GM19455 (cell line): ENCODE data around the gene CD72.

Experiments
- ATAC-seq: cut with Tn5 transposase; IDR thresholded peaks from one replicate; pipeline ENCODE4 v1.9.1; 2021; ENCODE audit not compliant: unreplicated experiment

CD72 gene

DNA sequence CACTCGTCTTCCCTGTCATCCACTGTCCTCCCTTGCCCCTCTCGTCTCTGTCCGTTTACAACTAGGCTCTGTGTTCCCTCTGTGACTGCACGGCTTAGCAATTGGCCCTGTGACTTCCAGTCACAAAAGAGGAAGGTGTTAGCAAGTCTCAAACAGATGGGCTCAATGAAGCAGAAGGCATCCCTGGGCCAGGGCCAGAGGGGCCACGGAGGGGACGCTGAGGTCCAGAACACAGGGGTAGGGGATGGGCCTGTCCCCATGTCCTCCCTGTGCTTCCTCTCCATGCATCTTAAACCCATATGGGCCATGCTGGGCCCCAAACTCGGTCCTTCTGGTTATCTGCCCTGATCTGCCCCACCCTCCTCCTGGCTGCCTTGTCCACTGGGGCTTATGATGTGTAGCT, at the start of gene CD72:
TSS of gene CD72 (minus strand) at position 89 of the 403 bp plus-strand sequence. CDS start 110 bp downstream, outside the sequence.
- no peak for ATAC-seq

DNA sequence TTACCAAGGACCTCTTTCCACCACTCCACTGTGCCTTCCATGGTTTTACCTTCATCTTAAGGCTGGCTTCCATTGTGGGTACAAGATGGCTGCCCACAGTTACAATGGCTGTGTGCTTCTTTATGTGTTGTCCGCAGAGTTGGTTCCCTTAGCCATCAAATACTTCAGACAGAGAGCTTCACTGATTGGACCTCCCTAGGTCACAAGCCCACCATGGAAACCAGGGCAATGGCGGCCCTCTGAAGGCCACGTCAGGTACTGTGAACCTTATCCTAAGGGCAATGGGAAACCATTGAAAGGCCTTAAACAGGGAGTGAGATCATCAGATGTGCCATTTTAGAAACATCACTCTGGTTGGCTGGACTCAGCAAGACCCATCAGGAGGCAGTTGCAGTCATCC, 49.7 kb upstream of the CD72 start:
- no peak for ATAC-seq

- ATAC-seq = no peak
Observed at GRCh38 chr9:35666549-35666948, 48.3 kb upstream of the CD72 start.

DNA sequence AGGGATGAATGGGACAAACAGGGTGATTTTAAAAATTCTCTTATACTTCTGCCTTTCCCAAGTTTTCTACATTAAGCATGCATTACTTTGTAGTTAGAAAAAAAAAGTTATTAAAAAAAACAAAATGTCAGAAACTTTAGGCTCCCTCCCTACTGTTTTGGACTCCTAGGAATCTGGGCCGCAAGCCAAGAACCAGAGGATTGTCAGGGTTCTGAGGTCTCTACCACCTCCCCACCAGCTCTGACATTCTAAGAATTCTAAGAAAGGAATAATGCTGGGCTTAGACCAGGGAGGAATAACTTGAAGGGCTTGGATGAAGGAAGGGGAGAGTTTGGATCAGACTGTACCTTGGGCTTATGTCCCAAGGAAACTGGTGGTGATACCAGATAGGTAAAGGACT, 47.8 kb upstream of the CD72 start:
- ATAC-seq = no peak

DNA sequence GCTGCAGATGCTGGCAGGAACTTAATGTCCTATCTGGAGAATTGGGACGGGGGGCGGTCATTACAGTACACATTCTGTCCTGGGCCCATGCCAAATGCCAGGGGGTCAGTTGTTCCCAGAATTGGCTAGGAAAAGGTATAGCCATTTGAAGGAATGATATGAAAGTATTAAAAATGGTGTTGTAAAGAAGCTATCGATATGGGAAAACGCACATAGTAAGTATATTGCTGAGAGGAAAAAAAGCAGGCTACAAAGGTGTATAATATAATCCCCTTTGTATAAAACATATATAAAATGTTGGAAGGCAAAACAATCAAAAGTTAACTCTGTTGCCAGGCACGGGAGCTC, 47.2 kb upstream of the CD72 start:
- ATAC-seq = no peak

DNA sequence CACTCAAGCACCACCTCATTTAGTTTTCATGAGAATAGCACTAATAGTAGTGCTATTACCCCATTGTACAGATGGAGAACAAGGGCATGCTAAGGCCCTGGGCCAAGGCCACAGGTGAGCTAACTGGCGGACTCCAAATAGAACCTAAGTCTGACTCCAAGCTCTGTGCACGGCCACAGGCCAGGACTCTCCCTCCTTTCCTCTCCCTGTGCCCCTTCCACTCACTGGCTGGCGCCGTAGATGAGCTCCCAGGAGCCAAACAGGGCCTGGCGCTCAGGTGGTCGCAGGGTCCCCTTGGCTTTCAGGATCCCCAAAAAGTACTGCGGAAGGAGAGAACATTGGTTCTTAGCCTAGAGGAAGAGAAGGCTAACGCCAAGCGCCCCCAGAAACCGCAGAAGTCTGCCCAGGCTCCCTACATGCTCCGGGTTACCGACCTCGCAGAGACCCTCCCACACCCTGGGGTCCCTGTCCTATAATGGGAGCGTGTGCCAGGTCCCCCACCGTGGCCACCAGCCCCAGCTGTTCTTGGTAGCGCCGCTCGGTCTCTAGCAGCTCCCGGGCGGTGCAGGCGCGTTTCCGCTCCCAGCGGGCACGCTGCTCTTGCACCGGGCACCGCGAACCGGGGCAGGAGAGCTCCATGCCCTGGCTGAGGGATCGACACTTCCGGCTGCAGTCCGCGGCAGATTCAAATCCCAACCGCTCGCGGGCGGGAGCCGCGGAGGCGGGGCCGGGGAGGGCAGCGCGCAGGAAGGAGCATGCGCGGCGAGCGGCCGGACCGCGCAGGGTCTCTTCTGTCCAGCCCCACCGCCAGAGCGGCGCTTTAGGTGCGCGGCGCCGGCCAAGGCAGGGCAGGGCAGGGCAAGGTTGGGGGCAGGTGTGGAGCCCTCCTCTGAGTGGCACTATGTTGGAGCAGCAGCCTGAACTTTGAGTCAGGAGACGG, 46.6 kb upstream of the CD72 start, which contains the start of gene ARHGEF39:
TSS of gene ARHGEF39 (minus strand) at position 665 of the 940 bp plus-strand sequence. CDS start at position 639, 26 bp downstream.
- ATAC-seq = peak; percentile 66

GRCh38 chr9:35662437-35662836, 44.2 kb upstream of the CD72 start:
- no peak for ATAC-seq

DNA sequence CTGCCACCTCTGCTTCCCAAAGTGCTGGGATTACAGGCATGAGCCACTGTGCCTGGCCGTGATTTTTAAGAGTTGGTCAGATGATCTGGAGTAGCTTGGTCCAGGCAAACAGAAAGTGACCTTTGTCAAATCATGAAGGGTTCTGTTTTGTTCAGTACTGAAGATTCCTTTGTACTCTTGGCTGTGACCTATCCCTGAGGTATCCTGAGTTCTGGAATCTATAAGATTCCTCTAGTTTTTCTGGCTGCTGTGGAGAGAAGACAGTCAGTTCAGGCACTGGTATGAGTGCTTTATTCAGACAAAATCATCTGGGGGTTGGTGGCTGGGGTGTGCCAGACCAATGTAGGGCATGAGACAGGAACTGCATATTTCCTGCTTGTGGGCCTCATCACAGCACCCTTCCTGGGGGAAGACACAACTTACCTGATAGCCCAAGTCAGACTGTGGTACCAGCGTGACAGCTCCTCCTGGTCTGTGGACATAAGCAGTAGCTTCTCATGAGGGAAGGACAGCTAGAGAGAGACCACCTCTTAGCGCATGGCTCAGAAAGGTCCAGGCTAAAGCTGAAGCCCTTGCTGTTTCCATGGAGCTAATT, 43.6 kb upstream of the CD72 start:
- ATAC-seq = no peak

DNA sequence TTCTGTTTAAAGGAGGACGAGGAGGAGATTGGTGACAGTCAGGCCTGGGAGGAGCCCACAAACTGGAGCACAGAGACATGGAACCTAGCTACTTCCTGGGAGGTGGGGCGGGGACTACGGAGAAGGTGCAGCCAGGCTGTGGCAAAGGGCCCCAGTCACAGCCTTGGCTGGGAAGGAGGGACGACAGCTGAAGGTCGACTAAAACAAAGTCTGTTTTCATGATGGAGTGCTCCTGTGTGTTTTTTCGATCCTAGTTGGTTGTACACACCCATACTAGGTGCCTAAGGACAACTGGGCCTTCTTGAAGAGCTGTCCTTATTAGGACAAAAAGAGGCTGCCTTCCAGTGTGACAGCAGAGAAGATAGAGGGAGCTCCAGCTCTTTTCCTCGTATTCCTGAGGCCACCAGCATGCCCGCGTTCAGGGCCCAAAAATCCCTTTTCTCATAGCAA, 42.8 kb upstream of the CD72 start:
- no peak for ATAC-seq

DNA sequence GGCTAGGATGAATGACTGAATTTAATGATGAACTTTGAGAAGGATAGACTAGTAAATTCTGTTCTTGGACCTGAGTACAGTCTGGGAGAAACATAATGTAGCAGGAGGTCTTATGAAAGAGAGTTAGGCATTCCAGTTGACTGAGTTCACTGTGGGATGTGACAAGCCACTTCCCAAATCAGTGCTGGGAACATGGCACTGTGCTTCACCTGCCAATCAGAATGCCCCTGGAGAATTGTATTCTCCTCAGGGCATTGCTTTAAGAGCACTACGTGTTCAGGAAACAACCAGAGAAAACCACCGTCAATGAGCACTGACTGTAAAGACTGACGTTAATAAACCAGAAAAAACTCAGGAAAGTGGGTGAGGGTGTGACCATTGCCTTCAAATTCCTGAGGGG, 41.1 kb upstream of the CD72 start:
- ATAC-seq = no peak

- ATAC-seq = no peak
Observed at GRCh38 chr9:35658968-35659220, 40.7 kb upstream of the CD72 start.

- peak; percentile 62 for ATAC-seq
Observed at GRCh38 chr9:35658137-35658967, 40.1 kb upstream of the CD72 start, which contains the start of gene CCDC107. TSS of gene CCDC107 (plus strand) at chr9:35658292. CDS start at chr9:35658380, 88 bp downstream.

- peak; percentile 86 for ATAC-seq
Observed at GRCh38 chr9:35657546-35658136, 39.4 kb upstream of the CD72 start, which contains the start of gene RMRP. TSS of gene RMRP (minus strand) at chr9:35658019.

DNA sequence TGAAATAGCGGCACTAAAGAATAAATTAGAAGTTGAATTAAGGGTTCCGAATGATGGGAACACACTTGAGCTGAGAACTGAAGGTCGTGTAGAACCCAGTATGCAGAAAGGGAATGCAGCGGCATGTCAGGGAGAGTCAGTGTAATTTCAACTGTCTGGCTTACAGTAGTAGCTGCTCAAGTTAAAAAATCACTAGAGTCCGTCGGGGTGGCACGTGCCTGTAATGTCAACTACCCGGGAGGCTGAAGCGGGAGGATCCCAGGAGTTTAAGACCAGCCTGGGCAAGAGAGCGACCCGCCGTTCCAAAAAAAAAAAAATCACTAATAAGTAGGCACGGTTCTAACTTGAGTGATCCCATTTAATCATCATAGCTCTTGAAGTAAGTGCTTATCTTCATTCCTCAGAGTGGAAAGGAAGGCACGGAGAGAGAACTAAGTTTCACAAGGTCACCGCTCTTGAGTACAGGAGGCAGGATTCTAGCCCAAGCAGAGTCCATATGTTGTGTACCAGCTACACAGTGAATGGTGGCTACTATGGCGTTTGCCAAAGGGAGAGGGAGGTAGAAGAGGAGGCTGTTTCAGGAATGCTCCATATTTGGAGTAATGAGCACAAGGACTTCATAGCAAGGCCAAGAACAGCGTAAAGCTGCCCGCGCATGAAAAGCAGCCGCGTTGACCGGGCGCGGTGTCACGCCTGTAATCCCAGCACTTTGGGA, 38.8 kb upstream of the CD72 start:
- ATAC-seq = no peak

- no peak for ATAC-seq
Observed at GRCh38 chr9:35656348-35656747, 38.1 kb upstream of the CD72 start.

DNA sequence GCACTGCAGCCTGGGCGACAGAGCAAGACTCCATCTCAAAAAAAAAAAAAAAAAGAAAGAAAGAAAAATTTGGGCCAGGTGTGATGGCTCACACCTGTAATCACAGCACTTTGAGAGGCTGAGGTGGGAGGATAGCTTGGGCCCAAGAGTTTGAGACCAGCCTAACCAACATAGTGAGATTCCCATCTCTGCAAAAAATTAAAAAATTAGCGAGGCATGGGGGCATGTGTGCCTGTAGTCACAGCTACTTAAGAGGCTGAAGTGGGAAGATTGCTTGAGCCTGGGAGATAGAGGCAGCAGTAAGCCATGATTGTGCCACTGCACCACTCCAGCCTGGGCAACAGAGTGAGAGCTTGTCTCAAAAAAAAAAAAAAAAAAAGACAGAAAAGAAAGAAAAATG, 35.4 kb upstream of the CD72 start:
- ATAC-seq = no peak

GRCh38 chr9:35652829-35653209, 34.6 kb upstream of the CD72 start:
- ATAC-seq = no peak

- no peak for ATAC-seq
Observed at GRCh38 chr9:35651956-35652828, 34.0 kb upstream of the CD72 start.

GRCh38 chr9:35650341-35651158, 32.3 kb upstream of the CD72 start, which contains the start of gene SIT1:
TSS of gene SIT1 (minus strand) at chr9:35650931. CDS start at chr9:35650853, 78 bp downstream.
- ATAC-seq = no peak
